Inferior parietal cortex (tissue), 1 donor: ENCODE measurements around the gene PPFIA1.

Experiments
- DNase-seq: peaks from one replicate; pipeline ENCODE4 v3.0.0-alpha.2; 2016; ENCODE audit errors: extremely low spot score

Gene PPFIA1

DNA sequence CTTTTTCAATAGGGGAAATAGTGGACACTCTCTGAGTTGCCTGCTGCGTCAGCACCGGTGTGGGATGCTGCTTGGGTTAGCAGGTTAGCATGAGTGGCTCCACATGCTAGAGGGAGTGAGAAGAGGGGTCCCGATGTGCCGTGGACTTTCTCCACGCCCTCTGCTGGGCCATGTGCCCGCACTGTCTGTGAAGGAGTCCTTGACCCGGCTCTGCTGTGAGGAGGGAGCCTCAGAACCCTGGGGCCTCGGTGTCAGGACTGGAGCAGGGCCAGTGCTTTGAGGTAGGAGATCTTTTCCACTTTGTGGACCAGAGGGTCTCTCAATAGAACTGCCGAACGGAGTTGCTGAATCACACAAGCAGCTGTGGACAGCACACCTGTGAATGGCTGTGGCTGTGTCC is 142.7 kb downstream of the PPFIA1 start:
- DNase-seq: no peak

DNA sequence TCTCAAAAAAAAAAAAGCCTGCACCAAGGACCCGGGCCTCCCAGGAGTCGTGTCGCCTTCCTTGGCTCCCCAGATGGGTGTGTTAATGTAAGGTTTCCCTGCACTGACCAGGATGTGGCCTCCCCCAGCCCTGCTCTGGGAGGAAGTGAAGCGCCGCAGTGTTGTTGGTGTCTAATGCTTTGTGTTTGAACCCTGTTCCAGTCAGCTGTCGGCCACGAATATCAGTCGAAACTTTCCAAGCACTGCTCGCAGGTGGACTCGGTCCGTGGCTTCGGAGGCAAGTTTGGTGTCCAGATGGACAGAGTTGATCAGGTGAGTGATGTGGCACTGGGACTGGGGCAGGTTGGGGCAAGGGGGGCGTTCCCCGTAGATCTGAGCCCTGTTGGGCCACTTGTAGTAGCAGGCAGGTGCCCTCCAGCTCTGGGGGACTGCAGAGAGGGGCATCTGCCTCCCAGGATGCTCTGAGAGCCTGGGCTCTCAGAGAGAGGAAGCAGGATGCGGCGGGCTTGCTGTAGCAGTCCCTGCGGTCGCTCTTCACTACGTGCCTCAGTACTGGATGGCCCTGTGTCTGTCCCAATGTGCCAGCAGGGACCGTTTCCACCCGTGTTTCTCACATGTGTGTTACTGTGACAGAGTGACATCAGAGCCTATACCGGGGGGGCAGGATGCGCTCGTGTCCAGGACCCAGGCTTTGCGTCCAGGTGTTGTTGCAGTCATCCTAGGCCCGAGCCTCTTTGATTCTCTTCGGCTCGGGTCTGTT is 144.0 kb downstream of the PPFIA1 start:
- DNase-seq: no peak

DNA sequence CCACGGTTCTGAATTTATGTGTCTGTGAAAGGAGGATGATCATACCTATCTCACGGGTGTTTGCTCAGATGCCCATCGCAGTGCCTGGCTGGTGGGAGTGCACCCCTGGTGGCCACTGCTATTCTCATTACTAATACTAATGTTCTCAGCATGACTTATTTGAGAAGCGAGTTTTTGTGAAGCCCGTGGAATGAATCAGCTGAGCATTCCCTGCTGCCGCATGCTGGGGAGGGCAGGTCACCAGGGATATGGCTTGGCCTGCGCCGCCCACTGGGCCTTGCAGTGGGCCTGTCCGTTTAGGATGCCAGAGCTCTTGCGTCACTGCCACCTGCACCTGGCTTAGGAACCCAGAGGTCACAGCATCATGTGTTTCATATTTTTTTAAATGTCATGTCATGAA is 144.7 kb downstream of the PPFIA1 start:
- DNase-seq: no peak

DNA sequence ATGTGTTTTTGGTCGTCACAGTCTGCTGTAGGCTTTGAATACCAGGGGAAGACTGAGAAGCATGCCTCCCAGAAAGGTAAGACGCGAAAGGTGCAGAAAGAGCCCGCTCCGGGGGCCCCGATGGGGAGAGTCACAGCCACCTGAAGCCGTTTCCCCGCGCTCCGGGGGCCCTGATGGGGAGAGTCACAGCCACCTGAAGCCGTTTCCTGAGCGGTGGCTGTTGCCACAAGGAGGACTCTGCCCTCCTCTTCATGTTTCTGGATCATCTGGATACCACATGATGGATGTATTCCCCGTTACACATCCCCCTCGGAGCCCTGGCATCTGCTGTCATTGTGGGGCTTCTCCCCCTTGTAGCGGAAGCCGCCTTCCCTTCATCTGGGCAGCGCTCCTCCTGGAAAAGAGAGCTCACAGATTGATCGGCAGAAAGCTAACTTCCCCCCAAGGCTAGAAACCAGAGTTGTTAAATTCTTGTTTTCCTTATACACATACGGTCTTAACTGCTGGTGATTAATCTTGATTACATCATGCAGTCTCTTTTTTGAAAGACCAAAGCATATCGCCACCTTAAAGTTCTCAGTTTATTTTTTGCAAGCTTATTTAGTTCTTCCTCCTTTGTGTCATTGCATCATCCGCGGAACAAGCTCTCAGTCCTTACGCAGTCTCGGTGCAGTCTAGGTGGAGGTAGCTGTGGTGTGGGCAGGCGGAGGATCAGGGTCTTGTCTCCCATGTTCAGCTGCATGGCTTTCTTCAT is 145.3 kb downstream of the PPFIA1 start:
- DNase-seq: peak; percentile 15

DNA sequence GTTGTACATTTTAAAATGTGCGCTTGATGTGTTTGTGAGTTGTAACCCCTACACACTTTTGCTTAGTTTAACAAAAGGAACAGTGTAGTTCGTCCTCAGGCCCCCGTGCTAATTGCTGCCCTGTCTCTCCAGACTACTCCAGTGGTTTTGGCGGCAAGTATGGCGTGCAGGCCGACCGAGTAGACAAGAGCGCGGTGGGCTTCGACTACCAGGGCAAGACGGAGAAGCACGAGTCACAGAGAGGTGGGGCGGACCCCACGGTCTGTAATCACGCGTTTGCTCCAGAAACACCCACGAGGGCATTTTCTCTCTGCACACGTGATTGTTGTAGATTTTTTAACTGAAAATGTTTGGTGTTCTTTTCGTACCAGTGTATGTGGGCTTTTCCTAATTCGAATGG is 146.4 kb downstream of the PPFIA1 start:
- DNase-seq: no peak

DNA sequence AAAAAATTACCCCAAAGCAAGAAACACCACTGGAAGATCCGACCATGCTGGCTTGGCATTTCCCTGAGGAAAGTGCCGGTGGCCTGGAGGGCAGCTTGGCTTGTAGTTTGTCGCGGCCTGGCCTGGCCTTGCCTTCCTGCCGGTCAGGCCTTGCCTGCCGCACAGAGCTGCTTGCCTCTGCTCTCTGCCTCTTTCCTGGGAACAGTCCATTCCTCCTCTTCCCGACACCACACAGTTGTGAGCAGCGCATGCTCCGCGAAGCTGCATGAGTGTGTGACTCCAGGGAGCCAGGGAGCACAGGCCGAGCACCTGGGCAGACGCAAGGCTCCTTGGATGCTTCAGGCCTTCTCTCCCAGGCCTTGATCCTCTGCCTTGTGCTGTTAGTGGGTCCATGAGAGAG is 147.6 kb downstream of the PPFIA1 start:
- no peak for DNase-seq

DNA sequence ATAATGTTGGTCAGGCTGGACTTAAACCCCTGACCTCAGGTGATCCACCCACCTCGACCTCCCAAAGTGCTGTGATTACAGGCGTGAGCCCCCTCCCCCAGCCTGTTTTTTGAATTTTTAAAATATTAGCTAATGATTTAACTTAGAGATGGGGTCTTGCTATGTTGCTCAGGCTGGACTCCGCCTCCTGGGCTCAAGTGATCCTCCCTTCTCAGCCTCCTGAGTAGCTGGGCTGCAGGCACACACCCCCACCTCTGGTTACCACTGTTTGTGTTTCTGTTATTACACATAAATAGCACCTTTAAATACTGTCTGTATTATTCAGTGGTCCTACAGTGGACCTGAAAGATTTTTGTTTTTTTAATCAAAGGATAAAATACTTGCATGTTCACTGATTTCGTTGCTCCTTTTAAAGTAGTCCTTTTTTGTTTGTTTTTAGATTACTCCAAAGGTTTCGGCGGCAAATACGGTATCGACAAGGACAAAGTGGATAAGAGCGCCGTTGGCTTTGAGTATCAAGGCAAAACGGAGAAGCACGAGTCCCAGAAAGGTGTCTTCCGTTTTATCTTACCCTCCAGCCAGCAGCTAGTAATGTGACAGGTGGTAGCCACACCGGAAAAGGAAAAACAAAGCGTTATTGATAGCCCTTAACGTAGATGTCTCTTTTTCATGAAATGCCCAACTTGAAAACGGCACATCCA is 149.0 kb downstream of the PPFIA1 start:
- DNase-seq: no peak

DNA sequence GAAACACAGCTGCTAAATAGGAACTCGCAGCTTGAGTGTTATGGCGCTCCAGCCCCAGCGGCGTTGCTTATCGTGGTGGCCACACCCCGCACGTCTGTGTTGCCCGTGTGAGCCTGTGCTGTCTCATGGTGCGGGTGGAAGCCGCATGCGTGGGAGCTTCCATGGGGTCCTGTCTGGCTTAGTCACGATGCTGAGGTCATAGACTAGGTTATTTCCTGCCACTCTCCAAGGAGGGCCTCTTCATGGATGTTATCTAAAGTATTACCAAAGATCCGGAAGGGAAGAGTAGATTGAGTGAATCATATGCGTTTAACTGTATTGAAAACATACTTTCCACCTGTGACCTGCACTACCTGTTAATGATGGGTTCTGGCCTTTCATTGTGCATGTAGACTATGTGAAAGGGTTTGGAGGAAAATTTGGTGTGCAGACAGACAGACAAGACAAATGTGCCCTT is 149.5 kb downstream of the PPFIA1 start:
- DNase-seq: peak; percentile 24

DNA sequence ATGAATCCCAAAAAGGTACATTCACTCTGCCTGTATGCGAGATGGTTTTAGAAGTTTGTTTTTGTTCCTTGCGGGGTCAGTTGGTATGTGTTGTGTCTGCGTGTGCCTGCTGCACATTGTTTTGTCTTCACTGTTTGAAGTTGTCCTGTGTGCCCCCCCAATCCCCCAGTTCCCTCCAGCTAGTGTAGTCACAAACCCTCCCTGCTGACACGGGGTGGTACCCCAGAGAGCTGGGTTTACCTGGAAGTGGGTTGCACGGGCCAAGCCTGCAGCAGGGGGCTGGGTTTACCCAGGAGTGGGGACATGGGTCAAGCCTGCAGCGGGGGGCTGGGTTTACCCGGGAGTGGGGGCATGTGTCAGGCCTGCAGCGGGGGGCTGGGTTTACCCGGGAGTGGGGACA is 150.0 kb downstream of the PPFIA1 start:
- no peak for DNase-seq

DNA sequence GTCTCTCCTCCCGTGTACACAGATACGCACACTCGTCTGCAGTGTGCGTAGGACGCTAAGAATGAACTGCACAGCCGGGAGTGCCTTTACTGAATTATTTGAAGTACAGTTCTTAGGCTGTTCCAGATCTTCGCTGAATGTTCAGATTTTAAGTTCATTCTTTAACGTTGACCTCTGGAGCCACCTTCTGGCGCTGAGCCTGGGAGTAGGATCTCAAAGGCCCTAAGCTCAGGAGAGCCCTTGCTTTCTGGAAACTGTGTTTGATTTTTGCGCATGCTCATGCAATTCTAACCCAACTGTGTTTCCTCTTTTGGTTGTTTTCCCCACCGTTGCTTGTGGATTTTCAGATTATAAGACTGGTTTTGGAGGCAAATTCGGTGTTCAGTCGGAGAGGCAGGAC is 150.6 kb downstream of the PPFIA1 start:
- DNase-seq: no peak

DNA sequence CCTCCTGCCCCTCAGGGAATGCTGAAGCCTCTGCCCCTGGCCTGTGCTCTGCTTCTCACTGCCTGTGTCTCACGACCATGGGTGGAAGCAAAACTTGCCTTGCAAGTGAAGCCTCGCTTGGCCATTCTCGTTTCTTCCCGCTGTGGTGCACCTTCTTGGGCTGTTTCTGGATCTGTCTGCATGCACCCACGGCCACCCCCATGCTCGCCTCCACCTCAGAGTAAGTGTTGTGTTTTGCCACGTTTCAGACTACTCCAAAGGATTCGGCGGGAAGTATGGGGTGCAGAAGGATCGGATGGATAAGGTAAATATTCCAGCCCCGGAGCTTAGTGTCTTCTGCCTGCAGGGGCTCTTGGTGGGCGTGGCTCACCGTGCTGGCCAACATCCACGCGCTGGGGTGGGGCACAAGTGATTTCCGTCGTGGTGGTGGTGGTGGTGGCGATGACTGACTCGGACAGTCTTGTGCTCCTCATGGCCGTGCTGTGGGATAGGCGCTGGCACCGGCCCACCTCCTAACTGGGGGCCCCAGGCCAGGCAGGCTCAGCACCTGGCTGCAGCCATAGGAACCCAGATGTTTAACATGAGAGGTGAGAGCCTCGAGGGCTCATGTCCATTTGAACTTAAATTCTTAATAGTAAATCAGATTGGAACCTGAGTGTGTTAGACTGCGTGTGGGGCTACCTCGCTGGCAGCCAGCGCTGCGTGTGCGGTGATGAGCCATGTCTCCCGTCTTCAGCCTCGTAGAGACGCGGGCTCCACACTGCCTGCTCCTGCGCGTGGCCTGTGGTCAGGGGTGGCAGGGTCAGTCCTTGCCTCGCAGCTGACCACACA is 152.4 kb downstream of the PPFIA1 start:
- no peak for DNase-seq

DNA sequence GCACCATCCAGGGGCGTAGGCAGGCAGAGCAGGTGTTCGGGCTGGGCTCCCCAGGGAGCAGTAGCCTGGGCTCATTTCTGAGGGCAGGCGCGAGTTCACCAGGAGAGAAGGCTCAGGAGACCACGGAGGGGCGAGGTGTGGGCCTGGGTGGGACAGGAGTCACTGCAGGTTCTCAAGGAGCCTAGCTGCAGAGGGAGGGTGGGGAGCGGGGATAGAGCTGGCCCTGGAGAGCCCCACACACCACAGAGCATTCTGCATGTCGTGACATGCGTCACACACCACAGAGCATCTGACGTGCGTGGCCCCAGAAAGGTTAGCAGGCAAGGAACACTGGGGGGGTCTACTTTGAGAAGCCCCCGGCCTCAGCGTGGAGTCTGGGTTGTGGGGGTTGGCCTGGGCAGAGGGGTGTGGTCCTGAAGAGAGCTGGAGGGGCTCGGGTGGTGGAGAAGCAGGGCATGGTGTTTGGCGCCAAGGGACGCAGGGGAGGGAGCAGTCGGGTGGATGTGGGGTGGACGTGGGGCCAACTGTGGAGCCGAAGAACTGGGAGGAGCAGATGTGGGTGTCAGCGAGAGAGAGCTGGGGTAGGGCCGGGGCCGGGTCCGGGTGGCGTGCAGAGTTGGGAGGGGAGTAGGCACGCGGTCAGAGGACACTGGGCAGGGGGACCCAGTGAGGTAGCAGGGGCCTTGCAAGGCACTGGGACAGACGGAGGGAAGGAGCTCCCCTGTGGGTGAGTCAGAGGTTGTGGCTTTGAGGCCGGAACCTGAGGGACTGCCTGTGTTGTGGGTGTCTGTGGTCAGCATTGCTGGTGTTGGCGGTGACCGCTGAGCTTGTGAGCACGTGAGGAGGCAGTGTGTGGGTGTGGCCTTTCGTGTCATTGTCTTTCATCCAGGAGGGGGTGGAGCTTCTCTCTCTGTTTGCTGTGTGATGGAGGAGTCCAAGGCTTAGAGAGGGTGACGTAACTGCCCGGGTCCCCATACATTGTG is 153.3 kb downstream of the PPFIA1 start:
- DNase-seq: no peak

DNA sequence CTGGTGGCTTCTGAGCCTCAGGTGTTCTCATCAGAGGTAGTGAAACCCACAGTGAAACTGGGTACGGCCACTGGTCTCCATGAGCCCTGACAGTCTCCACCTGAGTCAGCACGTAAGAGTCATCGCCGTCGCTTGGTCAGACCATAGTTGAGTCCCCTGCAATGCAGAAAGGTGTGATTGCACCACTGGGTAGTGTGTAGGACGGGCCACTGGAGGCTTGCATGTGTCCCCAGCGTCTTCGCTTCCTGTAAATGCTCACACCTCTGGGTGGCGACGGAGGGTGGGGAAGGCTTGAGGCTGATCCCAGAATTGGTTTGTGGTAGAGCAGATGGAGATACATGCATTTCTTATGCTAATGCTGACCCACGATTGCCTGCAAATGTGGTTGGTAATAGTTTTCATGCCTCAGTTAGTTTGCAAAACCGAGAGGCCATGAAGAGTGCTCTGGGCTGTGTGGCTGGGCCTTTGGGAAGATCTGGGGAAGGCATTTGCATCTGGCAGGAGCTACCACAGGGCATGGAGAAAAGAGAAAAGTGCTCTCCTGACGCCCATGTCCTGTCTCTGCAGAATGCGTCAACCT is 154.4 kb downstream of the PPFIA1 start:
- no peak for DNase-seq

DNA sequence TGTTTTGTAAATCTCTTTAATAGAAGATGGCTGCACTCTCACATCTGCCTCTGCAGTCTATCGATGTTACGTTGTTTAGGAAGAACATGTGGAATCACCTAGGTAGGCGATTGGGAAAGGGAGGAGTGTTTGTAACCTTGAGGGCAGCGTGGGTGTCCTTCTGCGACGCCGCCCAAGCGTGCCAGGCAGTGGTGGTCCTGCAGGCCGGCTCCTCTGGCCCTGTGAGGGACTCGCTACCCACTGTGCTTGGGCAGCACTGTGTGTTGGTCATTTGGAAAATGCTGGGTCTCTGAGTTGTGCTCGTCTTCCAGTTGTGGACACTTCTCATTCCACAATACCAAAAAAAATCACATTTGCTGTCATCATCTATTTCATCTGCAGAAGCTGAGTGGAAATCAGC is 156.9 kb downstream of the PPFIA1 start:
- DNase-seq: no peak

DNA sequence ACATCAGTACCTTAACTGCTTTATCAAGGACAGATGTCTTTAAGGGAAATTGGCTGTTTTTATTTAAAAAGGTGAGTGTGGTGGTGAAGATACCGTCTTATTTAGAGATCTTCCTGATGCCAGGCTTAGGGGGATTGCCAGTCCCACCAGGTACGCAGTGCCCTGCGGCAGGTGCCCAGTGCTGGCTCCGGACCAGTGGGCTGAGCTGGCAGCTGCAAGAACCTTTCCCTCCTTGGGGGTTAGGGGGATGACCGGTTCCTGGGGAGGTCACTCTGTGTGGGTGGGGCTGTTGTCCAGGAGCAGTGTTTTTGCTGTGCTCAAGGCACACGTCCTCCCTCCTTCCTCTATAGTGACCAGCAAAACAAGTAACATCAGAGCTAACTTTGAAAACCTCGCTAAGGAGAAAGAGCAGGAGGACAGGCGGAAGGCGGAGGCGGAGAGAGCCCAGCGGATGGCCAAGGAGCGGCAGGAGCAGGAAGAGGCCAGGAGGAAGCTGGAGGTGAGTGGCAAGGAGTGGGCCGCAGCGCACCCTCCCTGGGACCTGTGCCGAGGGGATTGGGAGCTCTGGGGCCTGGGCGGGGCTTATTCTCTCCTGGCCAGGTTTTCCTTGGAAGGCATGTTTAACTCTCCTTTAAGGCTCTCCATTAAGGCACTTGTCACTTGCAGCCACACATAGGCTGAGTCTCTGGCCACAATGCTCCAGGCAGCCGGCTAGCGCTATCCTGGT is 158.4 kb downstream of the PPFIA1 start:
- no peak for DNase-seq

DNA sequence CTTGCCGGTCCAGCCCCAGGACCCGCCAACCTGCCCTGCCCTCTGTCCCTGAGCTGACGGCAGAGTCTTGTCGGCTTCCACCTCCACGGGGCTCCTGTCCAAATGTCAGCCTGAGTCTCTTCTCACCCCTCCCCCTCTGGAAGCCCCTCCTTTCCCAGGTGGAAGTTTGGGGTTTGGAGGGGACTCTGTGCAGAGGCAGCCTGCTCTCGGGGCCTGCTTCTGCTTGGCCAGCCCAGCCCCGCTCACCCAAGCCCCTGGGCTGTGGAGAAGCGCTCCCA is 158.9 kb downstream of the PPFIA1 start:
- DNase-seq: no peak

DNA sequence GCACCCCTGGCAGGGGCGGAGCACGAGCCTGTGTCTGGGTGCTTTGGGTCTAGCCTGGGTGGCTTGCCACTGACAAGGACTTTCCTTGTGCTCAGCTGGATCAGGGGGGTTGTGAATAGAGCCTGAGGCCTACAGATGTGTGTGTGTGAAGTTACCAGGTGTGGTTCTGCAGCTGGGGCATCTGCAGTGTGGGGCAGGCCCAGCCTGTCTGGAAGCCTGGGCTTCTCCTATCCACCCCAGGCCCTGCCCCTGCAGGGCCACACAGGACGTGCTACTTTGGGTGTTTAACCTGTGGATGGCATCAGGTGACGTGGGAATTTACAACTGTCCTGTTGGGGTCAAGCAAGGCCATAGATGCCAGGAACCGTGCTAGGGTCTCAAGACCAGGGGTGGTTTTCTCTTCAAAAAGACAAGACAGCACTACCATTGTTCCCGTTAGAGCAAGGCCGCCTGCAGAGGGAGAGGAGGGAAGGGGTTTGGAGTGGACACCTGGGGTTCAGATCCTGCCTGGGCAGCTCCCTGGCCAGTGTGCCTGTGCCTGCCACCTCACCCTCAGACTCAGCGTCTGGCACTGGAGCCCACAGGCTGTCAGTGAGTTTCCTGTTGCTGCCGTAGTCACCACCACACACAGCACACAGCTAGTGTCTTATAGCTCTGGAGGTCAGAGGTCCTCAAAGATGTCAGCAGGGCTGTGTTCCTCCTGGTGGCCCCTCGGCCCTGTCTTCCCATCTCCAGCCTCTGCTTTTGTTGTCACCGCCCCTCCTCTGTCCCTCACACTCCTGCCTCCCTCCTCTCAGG is 159.4 kb downstream of the PPFIA1 start:
- DNase-seq: no peak

DNA sequence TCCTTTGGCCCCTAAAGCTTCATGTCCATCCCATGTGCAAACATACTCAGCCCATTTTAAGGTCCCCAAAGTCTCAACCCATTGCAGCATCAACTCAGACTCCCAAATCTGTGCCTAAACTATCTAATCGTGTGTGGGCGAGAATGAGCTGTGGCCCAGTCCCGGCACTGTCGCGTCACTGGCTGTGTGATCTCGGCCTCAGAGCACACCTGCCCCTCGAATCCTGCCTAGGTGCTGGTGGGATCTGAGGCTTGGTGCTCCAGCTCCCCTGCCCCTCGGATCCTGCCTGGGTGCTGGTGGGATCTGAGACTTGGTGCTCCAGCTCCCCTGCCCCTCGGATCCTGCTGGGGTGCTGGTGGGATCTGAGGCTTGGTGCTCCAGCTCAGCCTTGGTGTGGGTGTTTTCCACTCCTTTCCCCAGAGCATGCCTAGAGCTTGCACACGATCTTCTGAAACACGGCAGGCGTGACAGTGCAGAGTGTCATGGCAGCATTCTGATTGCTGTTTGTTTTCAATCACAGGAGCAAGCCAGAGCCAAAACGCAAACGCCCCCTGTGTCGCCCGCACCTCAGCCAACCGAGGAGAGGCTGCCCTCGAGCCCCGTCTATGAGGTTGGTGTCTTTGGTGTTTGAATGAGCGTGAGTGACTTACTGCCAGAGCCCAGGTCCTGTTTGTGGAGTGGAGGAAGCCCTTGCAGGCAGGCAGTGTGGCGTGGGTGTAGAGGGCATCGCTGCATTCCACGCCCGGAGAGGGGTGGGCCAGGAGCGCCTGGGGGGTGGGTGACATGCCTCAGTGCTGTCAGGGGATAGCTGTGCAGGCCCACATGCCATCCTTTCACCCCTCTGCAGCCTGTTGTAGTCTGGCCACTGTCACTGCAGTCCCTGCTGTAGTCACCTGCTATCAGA is 160.4 kb downstream of the PPFIA1 start:
- DNase-seq: no peak
